Measurements from ENCODE around the gene ACTN1.
"Not testable (repeated sequence)": the region's sequence is repeated elsewhere in the genome, so short reads cannot be mapped to it uniquely, and the experiment has no call there.

The ACTN1 gene

GRCh38 chr14:68986225-68986624, 7.1 kb upstream of the ACTN1 start:
- no peak for DNase-seq

- no peak for DNase-seq
These were observed 5.6 kb upstream of the ACTN1 start for GRCh38 chr14:68984686-68985085.

GRCh38 chr14:68983191-68983590, 4.1 kb upstream of the ACTN1 start:
- DNase-seq: no peak

GRCh38 chr14:68982581-68982980, 3.5 kb upstream of the ACTN1 start:
- DNase-seq: no peak

- DNase-seq: no peak
These were observed 2.5 kb upstream of the ACTN1 start for GRCh38 chr14:68981539-68981976.

- no peak for DNase-seq
These were observed 2.0 kb upstream of the ACTN1 start for GRCh38 chr14:68981139-68981538.

- DNase-seq: no peak
These were observed 785 bp upstream of the ACTN1 start for GRCh38 chr14:68979722-68980451.

GRCh38 chr14:68978172-68978911, 760 bp downstream of the ACTN1 start:
- peak; percentile 24 for DNase-seq

- DNase-seq: peak; percentile 31
These were observed 1.4 kb downstream of the ACTN1 start for GRCh38 chr14:68977718-68978171.

GRCh38 chr14:68977180-68977717, 1.9 kb downstream of the ACTN1 start:
- DNase-seq: no peak

GRCh38 chr14:68976160-68977067, 2.7 kb downstream of the ACTN1 start:
- DNase-seq: no peak

- DNase-seq: no peak
These were observed 3.4 kb downstream of the ACTN1 start for GRCh38 chr14:68975667-68976066.

- no peak for DNase-seq
These were observed 4.2 kb downstream of the ACTN1 start for GRCh38 chr14:68974759-68975347.

- DNase-seq: no peak
These were observed 5.5 kb downstream of the ACTN1 start for GRCh38 chr14:68973639-68974038.

- not testable (repeated sequence) for DNase-seq
These were observed 5.9 kb downstream of the ACTN1 start for GRCh38 chr14:68973219-68973565.

GRCh38 chr14:68972507-68973218, 6.4 kb downstream of the ACTN1 start:
- no peak for DNase-seq

- no peak for DNase-seq
These were observed 7.6 kb downstream of the ACTN1 start for GRCh38 chr14:68971411-68972035.

- no peak for DNase-seq
These were observed 8.4 kb downstream of the ACTN1 start for GRCh38 chr14:68970736-68971135.

GRCh38 chr14:68970038-68970612, 9.0 kb downstream of the ACTN1 start:
- DNase-seq: peak; percentile 67

- no peak for DNase-seq
These were observed 9.6 kb downstream of the ACTN1 start for GRCh38 chr14:68969278-68970033.

Measured in CD4-positive, alpha-beta T cell treated with Interferon gamma for 1 hour (primary cell).